ENCODE data around the gene MUC4. TPM values are rescaled to one million over a fixed set of nuclear protein-coding genes. Genes with fewer than 3 reads are reported as not detected.

MUC4 gene
- total RNA-seq, 1 experiment from 2014 or later: 0.36 TPM

DNA sequence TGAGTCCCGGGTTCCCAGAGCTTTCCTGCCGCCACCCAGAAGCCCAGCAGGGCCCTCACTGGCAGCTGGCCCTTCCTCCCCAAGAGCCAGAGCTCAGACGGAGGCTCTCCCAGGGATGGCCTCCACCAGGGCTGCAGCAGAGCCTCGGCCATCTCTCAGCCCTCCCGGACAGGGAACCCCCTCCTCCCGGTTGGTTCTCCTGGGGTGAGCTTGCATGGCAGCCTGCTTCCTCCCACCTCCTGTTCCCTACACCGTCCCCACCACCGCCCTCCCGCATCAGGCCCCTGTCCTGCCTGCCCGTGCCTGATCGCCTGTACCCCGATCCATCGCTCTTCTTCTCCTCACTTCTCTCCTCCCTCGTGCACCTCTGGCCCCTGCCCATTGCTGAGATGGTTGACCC, 24.1 kb upstream of the MUC4 start:
- POLR2A ChIA-PET: no interaction called here

DNA sequence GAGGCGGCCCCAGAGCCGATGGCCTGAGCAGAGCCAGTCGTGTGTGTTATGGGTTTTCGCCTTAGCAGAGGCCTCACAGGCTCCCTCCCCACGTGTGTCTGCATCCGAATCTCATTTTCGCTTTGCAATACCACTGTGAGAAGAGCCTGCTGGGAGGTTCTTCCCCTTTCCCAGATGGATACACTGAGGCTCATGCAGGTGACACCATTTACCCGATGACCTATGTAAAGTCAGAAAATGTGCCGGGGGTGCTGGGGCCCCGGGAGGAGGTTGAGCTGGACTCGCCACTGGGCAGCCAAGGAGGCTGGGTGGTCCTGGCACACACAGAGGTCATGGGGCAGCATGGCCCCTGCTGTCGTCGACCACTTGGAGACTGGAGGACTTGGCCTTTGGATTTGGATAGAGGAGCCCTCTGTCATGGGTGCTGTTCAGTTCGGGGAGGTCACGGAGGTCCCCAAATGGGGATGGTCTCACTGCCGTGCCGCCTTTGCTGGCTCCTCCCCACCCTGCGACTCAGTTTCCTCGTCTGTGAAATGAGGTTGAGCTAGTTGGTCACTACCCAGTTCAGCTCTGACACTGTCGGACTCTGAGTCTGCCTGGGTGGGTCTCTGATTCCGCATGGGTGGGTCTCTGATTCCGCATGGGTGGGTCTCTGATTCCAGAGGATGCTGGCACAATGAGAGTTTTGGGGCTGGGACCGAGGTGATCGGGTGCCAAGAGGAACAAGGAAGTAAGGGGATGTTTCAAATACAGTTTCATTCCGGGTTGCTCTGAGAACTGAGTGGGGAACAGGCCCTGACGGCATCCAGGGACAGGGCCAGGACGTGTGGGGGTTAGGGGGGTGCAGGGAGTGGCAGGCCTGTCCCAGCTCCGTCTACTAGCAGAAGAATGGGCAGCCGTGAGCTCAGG, 23.2 kb upstream of the MUC4 start:
- no peak for TF ChIP-seq CTCF (IDR thresholded peaks at IDR 0.05; ENCODE audit: insufficient read depth in 1 of 2, low read depth in 1 of 2, low read length in 1 of 2, severe bottlenecking in 1 of 2, unreplicated experiment in 1 of 2)
- no peaks in the 10 kb centered on the region for H3K9me3 Mint-ChIP-seq (ENCODE audit: unreplicated experiment)
- no peak overlapping the region for H3K27ac Mint-ChIP-seq (ENCODE audit: unreplicated experiment)
- BruUV-seq (replicated peaks): no TSS peak
- ChIA-PET POLR2A (no interaction called here), CTCF (no interaction called here)
- DNase-seq: no peak
- Histone ChIP-seq H3K36me3 (ENCODE audit: control insufficient read depth, insufficient read depth, low read length) (no peaks in the 10 kb centered on the region), H3K27me3 (replicated peaks; ENCODE audit: control insufficient read depth, insufficient read depth, low read length) (no peaks in the 10 kb centered on the region), H3K4me1 (no peaks in the 10 kb centered on the region), H3K9me3 (no peaks in the 10 kb centered on the region), H3K4me3 (ENCODE audit: low read depth, low read length) (no peak overlapping the region)
- H3K4me3 Mint-ChIP-seq (ENCODE audit: unreplicated experiment): no peak overlapping the region
- H3K36me3 Mint-ChIP-seq (ENCODE audit: insufficient read depth, unreplicated experiment): no peaks in the 10 kb centered on the region
- intact Hi-C loops (cut with micrococcal nuclease; ENCODE audit: unreplicated experiment): no loop called here
- H3K4me1 Mint-ChIP-seq (ENCODE audit: low read depth, unreplicated experiment): no peaks in the 10 kb centered on the region
- no peaks in the 10 kb centered on the region for H3K27me3 Mint-ChIP-seq (ENCODE audit: insufficient read depth, unreplicated experiment)

More for the DNA sequence above, 24.1 kb upstream of the MUC4 start:
- Mint-ChIP-seq H3K4me3 (ENCODE audit: unreplicated experiment) (no peak overlapping the region), H3K27ac (ENCODE audit: unreplicated experiment) (no peak overlapping the region), H3K36me3 (ENCODE audit: insufficient read depth, unreplicated experiment) (no peaks in the 10 kb centered on the region), H3K27me3 (ENCODE audit: insufficient read depth, unreplicated experiment) (no peaks in the 10 kb centered on the region), H3K9me3 (ENCODE audit: unreplicated experiment) (no peaks in the 10 kb centered on the region), H3K4me1 (ENCODE audit: low read depth, unreplicated experiment) (no peaks in the 10 kb centered on the region)
- H3K9me3 ChIP-seq: no peaks in the 10 kb centered on the region
- intact Hi-C loops (cut with micrococcal nuclease; ENCODE audit: unreplicated experiment): no loop called here
- BruUV-seq (replicated peaks): no TSS peak
- CTCF ChIA-PET: no interaction called here
- H3K4me1 ChIP-seq: no peaks in the 10 kb centered on the region
- no peak overlapping the region for H3K4me3 ChIP-seq (ENCODE audit: low read depth, low read length)
- DNase-seq: no peak
- no peaks in the 10 kb centered on the region for H3K36me3 ChIP-seq (ENCODE audit: control insufficient read depth, insufficient read depth, low read length)
- no peaks in the 10 kb centered on the region for H3K27me3 ChIP-seq (replicated peaks; ENCODE audit: control insufficient read depth, insufficient read depth, low read length)
- no peak for TF ChIP-seq CTCF (IDR thresholded peaks at IDR 0.05; ENCODE audit: insufficient read depth in 1 of 2, low read depth in 1 of 2, low read length in 1 of 2, severe bottlenecking in 1 of 2, unreplicated experiment in 1 of 2)

- CTCF ChIA-PET: no interaction called here
- no peak for TF ChIP-seq CTCF (IDR thresholded peaks at IDR 0.05; ENCODE audit: insufficient read depth in 1 of 2, low read depth in 1 of 2, low read length in 1 of 2, severe bottlenecking in 1 of 2, unreplicated experiment in 1 of 2)
Measured at GRCh38 chr3:195829897-195830254, 18.1 kb upstream of the MUC4 start.

More at GRCh38 chr3:195829897-195830254, 18.1 kb upstream of the MUC4 start:
- H3K9me3 ChIP-seq: no peaks in the 10 kb centered on the region
- H3K4me3 ChIP-seq (ENCODE audit: low read depth, low read length): no peak overlapping the region
- no peaks in the 10 kb centered on the region for H3K27me3 ChIP-seq (replicated peaks; ENCODE audit: control insufficient read depth, insufficient read depth, low read length)
- no peaks in the 10 kb centered on the region for H3K4me1 ChIP-seq
- no peaks in the 10 kb centered on the region for H3K36me3 Mint-ChIP-seq (ENCODE audit: insufficient read depth, unreplicated experiment)
- no peaks in the 10 kb centered on the region for H3K27me3 Mint-ChIP-seq (ENCODE audit: insufficient read depth, unreplicated experiment)
- no peaks in the 10 kb centered on the region for H3K4me1 Mint-ChIP-seq (ENCODE audit: low read depth, unreplicated experiment)
- H3K4me3 Mint-ChIP-seq (ENCODE audit: unreplicated experiment): no peak overlapping the region
- intact Hi-C loops (cut with micrococcal nuclease; ENCODE audit: unreplicated experiment): no loop called here
- POLR2A ChIA-PET: no interaction called here
- H3K36me3 ChIP-seq (ENCODE audit: control insufficient read depth, insufficient read depth, low read length): no peaks in the 10 kb centered on the region
- no TSS peak for BruUV-seq (replicated peaks)
- no peaks in the 10 kb centered on the region for H3K9me3 Mint-ChIP-seq (ENCODE audit: unreplicated experiment)
- no peak for DNase-seq
- no peak overlapping the region for H3K27ac Mint-ChIP-seq (ENCODE audit: unreplicated experiment)

All from Caco-2 (cell line).